A549 (cell line): ENCODE data around the gene SLCO2A1. TPM values are rescaled to one million over a fixed set of nuclear protein-coding genes. Genes with fewer than 3 reads are reported as not detected.

ENCODE experiments used
- ATAC-seq, 2 experiments: fragments of 200-7000 bp in 1 of 2; fragments of >200 bp in 1 of 2; cut with Nextera tagmentation in 1 of 2; cut with Tn5 transposase in 1 of 2; 3 replicates each; pipeline versions ENCODE4 v1.8.0 to v1.9.1; 2018 to 2020; ENCODE audit warnings: mild to moderate bottlenecking in 1 of 2, moderate library complexity in 1 of 2
- CTCF ChIA-PET: fragments of 300-600 bp; sonication (Branson Sonifier 250); formaldehyde crosslinking; extraction: SDS; loops from one replicate; lab custom pipeline; 2021; ENCODE audit warnings: antibody characterized with exemption, inconsistent platforms; lab: Yijun Ruan, JAX
- POLR2A ChIA-PET: fragments of 350-600 bp; formaldehyde crosslinking; extraction: SDS; loops from one replicate; lab custom pipeline; 2021; ENCODE audit warnings: antibody characterized with exemption, inconsistent platforms; lab: Yijun Ruan, JAX
- DNase-seq, 2 experiments: peaks; one replicate each; pipeline versions ENCODE4 v3.0.0 to v3.0.0-alpha.2; 2011 to 2016; ENCODE audit warnings: low read depth in 1 of 2, low spot score in 1 of 2
- FAIRE-seq: peaks from 2 replicates; lab custom pipeline; 2011; peaks lifted over from hg19 to GRCh38; lab: Jason Lieb, UNC
- H3K27ac ChIP-seq, 2 experiments: fragments of >200 bp; sonication (Bioruptor Twin); formaldehyde crosslinking; 3 replicates each; pipeline ENCODE4 v1.5.1; 2016 to 2017
- H3K4me1 ChIP-seq: fragments of >200 bp; sonication (Bioruptor Twin); formaldehyde crosslinking; 3 replicates; pipeline ENCODE4 v1.6.1; 2016
- H3K4me2 ChIP-seq: fragments of >200 bp; sonication (Bioruptor Twin); formaldehyde crosslinking; 3 replicates; pipeline ENCODE4 v1.6.1; 2016
- H3K4me3 ChIP-seq: fragments of >200 bp; sonication (Bioruptor Twin); formaldehyde crosslinking; 3 replicates; pipeline ENCODE4 v1.5.1; 2016
- H3K9me3 ChIP-seq: fragments of >200 bp; sonication (Bioruptor Twin); formaldehyde crosslinking; 3 replicates; pipeline ENCODE4 v1.6.1; 2016
- ATOH8 ChIP-seq: fragments of 250-450 bp; sonication (Bioruptor Pico); IDR thresholded peaks from 2 replicates; pipeline ENCODE4 v1.5.0; 2020; ENCODE audit warnings: low read depth, mild to moderate bottlenecking, moderate library complexity
- CBX8 ChIP-seq: fragments of 200-600 bp; sonication (generic); IDR thresholded peaks from 2 replicates; pipeline ENCODE4 v1.6.1; 2016
- CHD2 ChIP-seq: fragments of 150-350 bp; IDR thresholded peaks from 2 replicates; pipeline ENCODE4 v1.6.1; 2014; ENCODE audit warnings: low read length; ENCODE audit not compliant: partially characterized antibody
- CHD4 ChIP-seq: fragments of 200-600 bp; sonication (generic); IDR thresholded peaks from 2 replicates; pipeline ENCODE4 v1.6.1; 2016; ENCODE audit warnings: antibody characterized with exemption, mild to moderate bottlenecking, borderline replicate concordance
- E2F6 ChIP-seq: IDR thresholded peaks from 2 replicates; pipeline ENCODE4 v1.6.1; 2012; ENCODE audit warnings: low read depth, borderline replicate concordance
- EHMT2 ChIP-seq: fragments of 200-600 bp; sonication (generic); IDR thresholded peaks from 2 replicates; pipeline ENCODE4 v1.6.1; 2016; ENCODE audit warnings: antibody characterized with exemption, low read depth, mild to moderate bottlenecking, moderate library complexity
- ELK1 ChIP-seq: fragments of 150-350 bp; IDR thresholded peaks from 2 replicates; pipeline ENCODE4 v1.6.1; 2014; ENCODE audit warnings: low read depth, mild to moderate bottlenecking, low read length
- FOSL2 ChIP-seq, 2 experiments: fragments of 450-650 bp in 1 of 2; fragments of >200 bp in 1 of 2; sonication (Bioruptor Twin) in 1 of 2; formaldehyde crosslinking; IDR thresholded peaks; 2 replicates each; pipeline versions ENCODE4 v1.5.0 to v1.6.1; 2016 to 2020; ENCODE audit warnings: mild to moderate bottlenecking in 1 of 2, moderate library complexity in 1 of 2
- HDAC2 ChIP-seq: fragments of 200-600 bp; sonication (generic); IDR thresholded peaks from 2 replicates; pipeline ENCODE4 v1.6.1; 2016
- HEYL ChIP-seq: fragments of 250-450 bp; sonication (Bioruptor Pico); IDR thresholded peaks from 2 replicates; pipeline ENCODE4 v1.8.0; 2021; ENCODE audit warnings: mild to moderate bottlenecking, moderate library complexity
- HMGXB4 ChIP-seq: fragments of 250-450 bp; sonication (Bioruptor Pico); IDR thresholded peaks from 2 replicates; pipeline ENCODE4 v1.5.0; 2021; ENCODE audit warnings: mild to moderate bottlenecking, moderate library complexity, borderline replicate concordance
- HOXB5 ChIP-seq: fragments of 250-450 bp; sonication (Bioruptor Pico); IDR thresholded peaks from 2 replicates; pipeline ENCODE4 v1.5.0; 2020; ENCODE audit warnings: mild to moderate bottlenecking, moderate library complexity
- JUNB ChIP-seq: fragments of >200 bp; sonication (Bioruptor Twin); formaldehyde crosslinking; IDR thresholded peaks from 2 replicates; pipeline ENCODE4 v1.6.1; 2016
- KDM5A ChIP-seq: fragments of 200-600 bp; sonication (generic); IDR thresholded peaks from 2 replicates; pipeline ENCODE4 v1.6.1; 2016; ENCODE audit warnings: antibody characterized with exemption, mild to moderate bottlenecking
- MAX ChIP-seq: IDR thresholded peaks from 2 replicates; pipeline ENCODE4 v1.6.1; 2012
- NFE2L2 ChIP-seq: fragments of 150-350 bp; conservative IDR thresholded peaks from 2 replicates; pipeline ENCODE4 v1.6.1; 2014; ENCODE audit warnings: low read length
- NPAS2 ChIP-seq: fragments of 250-450 bp; sonication (Bioruptor Pico); IDR thresholded peaks from 2 replicates; pipeline ENCODE4 v1.8.0; 2022; ENCODE audit warnings: mild to moderate bottlenecking, moderate library complexity, borderline replicate concordance
- POLR2A ChIP-seq: IDR thresholded peaks from 2 replicates; pipeline ENCODE4 v1.6.1; 2012; ENCODE audit warnings: mild to moderate bottlenecking, low read length
- RFX5 ChIP-seq: fragments of 450-650 bp; IDR thresholded peaks from 2 replicates; pipeline ENCODE4 v1.7.1; 2014; ENCODE audit warnings: antibody characterized with exemption, mild to moderate bottlenecking, moderate library complexity
- RNF2 ChIP-seq: fragments of 200-600 bp; sonication (generic); IDR thresholded peaks from 2 replicates; pipeline ENCODE4 v1.6.1; 2016; ENCODE audit warnings: low read depth, mild to moderate bottlenecking, antibody characterized with exemption, moderate library complexity, borderline replicate concordance
- SMC3 ChIP-seq: fragments of >200 bp; sonication (Bioruptor Twin); formaldehyde crosslinking; IDR thresholded peaks from 3 replicates; pipeline ENCODE4 v1.6.1; 2018; ENCODE audit warnings: inconsistent platforms
- TP53 ChIP-seq: fragments of 250-450 bp; sonication (Bioruptor Pico); IDR thresholded peaks from 2 replicates; pipeline ENCODE4 v1.5.0; 2021; ENCODE audit warnings: mild to moderate bottlenecking, moderate library complexity
- ZC3H11A ChIP-seq: fragments of 450-650 bp; IDR thresholded peaks from 2 replicates; pipeline ENCODE4 v1.6.1; 2014; ENCODE audit warnings: antibody characterized with exemption, mild to moderate bottlenecking
- ZFP36 ChIP-seq: fragments of 450-650 bp; IDR thresholded peaks from 2 replicates; pipeline ENCODE4 v1.6.1; 2014; ENCODE audit warnings: borderline replicate concordance; ENCODE audit not compliant: partially characterized antibody
- ZNF302 ChIP-seq: fragments of 250-450 bp; sonication (Bioruptor Pico); IDR thresholded peaks from 2 replicates; pipeline ENCODE4 v1.9.0; 2021; ENCODE audit warnings: inconsistent platforms, mild to moderate bottlenecking, moderate library complexity
- ZSCAN20 ChIP-seq: fragments of 250-450 bp; sonication (Bioruptor Pico); IDR thresholded peaks from 2 replicates; pipeline ENCODE4 v1.8.0; 2022; ENCODE audit warnings: mild to moderate bottlenecking, moderate library complexity
- WGBS: methylation state at CpG from one replicate; pipeline ENCODE4 v1.1.6; 2017; ENCODE audit errors: missing lambda C conversion rate; 5-methylcytosine and 5-hydroxymethylcytosine counted together
- polyA plus RNA-seq, 4 experiments: library from polyadenylated mRNA; depleted of rRNA in 3 of 4; stranded (reverse); fragments of >200 nt; fragmentation: RNase III in 1 of 4; extraction: RNeasy Plus Mini Kit Qiagen cat#74134 plus additional on column Dnase treatment in 1 of 4; gene quantifications; 2 replicates in 3 of 4; 3 replicates in 1 of 4; pipeline ENCODE4 v1.2.3, GENCODE V29; 2011 to 2017

SLCO2A1 gene
- polyA plus RNA-seq, 2 of the 4 experiments (the other 2 are of a cell fraction), result 0.12 TPM; not detected in 1

GRCh38 chr3:134038716-134039115, 9.0 kb upstream of the SLCO2A1 start:
- CTCF ChIA-PET, result no interaction called here
- H3K4me2 ChIP-seq, result no peak overlapping the region
- 0 out of 6 replicates have a peak, but pooled peaks of 1 of the 2 experiments have one; percentile 23 for ATAC-seq

GRCh38 chr3:134038071-134038491, 8.4 kb upstream of the SLCO2A1 start:
- Histone ChIP-seq H3K4me3 (no peak overlapping the region), H3K4me2 (no peak overlapping the region), H3K4me1 (no peaks in the 10 kb centered on the region), H3K9me3 (no peaks in the 10 kb centered on the region; the same call in 2 of the 3 replicates), H3K27ac (no peak overlapping the region)
- no peak for ATAC-seq
- WGBS, result 54% methylated on average over 9 of the region's 10 CpGs
- no peak for TF ChIP-seq RNF2
- no peak for TF ChIP-seq ZNF302 (CRISPR knock-in tag)
- no peak for TF ChIP-seq EHMT2
- TF ChIP-seq MAX, result no peak
- TF ChIP-seq ATOH8 (CRISPR knock-in tag), result no peak
- no peak for TF ChIP-seq NPAS2 (CRISPR knock-in tag)
- ChIA-PET CTCF (no interaction called here), POLR2A (no interaction called here)
- FAIRE-seq, result no peak
- DNase-seq, result no peak

More at GRCh38 chr3:134038716-134039115, 9.0 kb upstream of the SLCO2A1 start:
- POLR2A ChIA-PET, result no interaction called here
- WGBS, result 79% methylated on average over 6 of the region's 8 CpGs
- no peak overlapping the region for H3K27ac ChIP-seq
- no peaks in the 10 kb centered on the region; the same call in 2 of the 3 replicates for H3K9me3 ChIP-seq
- no peak overlapping the region for H3K4me3 ChIP-seq
- no peak for FAIRE-seq
- TF ChIP-seq ZNF302 (CRISPR knock-in tag) (no peak), E2F6 (no peak), MAX (no peak), FOSL2 (IDR thresholded peaks at IDR 0.05) (no peak), FOSL2 (CRISPR knock-in tag; IDR thresholded peaks at IDR 0.05) (no peak), NFE2L2 (no peak), CHD2 (no peak), JUNB (no peak), ZC3H11A (no peak), TP53 (CRISPR knock-in tag) (no peak), CBX8 (no peak), SMC3 (no peak), ZFP36 (no peak), HMGXB4 (no peak), CHD4 (no peak)
- no peak for DNase-seq
- no peaks in the 10 kb centered on the region for H3K4me1 ChIP-seq

- Histone ChIP-seq H3K4me2 (no peak overlapping the region), H3K9me3 (no peaks in the 10 kb centered on the region; the same call in 2 of the 3 replicates), H3K4me3 (no peak overlapping the region), H3K4me1 (no peaks in the 10 kb centered on the region), H3K27ac (no peak overlapping the region)
- no peak for ATAC-seq
- 75% methylated on average over 1 of the region's 5 CpGs for WGBS
- ChIA-PET POLR2A (no interaction called here), CTCF (no interaction called here)
- no peak for DNase-seq
- no peak for FAIRE-seq
- no peak for TF ChIP-seq KDM5A
- TF ChIP-seq ELK1, result no peak
- no peak for TF ChIP-seq EHMT2
- TF ChIP-seq ZNF302 (CRISPR knock-in tag), result no peak
- no peak for TF ChIP-seq POLR2A
- no peak for TF ChIP-seq ZSCAN20 (CRISPR knock-in tag)
- no peak for TF ChIP-seq E2F6
- no peak for TF ChIP-seq RFX5
- no peak for TF ChIP-seq TP53 (CRISPR knock-in tag)
- TF ChIP-seq HEYL (CRISPR knock-in tag), result no peak
- TF ChIP-seq HOXB5 (CRISPR knock-in tag), result no peak
- no peak for TF ChIP-seq ATOH8 (CRISPR knock-in tag)
- no peak for TF ChIP-seq CHD4
- no peak for TF ChIP-seq HDAC2
These were observed 7.4 kb upstream of the SLCO2A1 start for GRCh38 chr3:134037168-134037567.
